AG09319 (cell line): Measurements from ENCODE around the gene ZDHHC14.

Experiments
- DNase-seq: peaks from one replicate; pipeline ENCODE4 v3.0.0-alpha.2; 2010; ENCODE audit warnings: low read depth; ENCODE audit errors: extremely low read depth
- TF ChIP-seq, protein P1 (sequence below): IDR thresholded peaks from 2 replicates; pipeline ENCODE4 v1.5.1; 2011; ENCODE audit warnings: low read depth, mild to moderate bottlenecking, inconsistent platforms, low read length, moderate library complexity

ZDHHC14 gene

DNA sequence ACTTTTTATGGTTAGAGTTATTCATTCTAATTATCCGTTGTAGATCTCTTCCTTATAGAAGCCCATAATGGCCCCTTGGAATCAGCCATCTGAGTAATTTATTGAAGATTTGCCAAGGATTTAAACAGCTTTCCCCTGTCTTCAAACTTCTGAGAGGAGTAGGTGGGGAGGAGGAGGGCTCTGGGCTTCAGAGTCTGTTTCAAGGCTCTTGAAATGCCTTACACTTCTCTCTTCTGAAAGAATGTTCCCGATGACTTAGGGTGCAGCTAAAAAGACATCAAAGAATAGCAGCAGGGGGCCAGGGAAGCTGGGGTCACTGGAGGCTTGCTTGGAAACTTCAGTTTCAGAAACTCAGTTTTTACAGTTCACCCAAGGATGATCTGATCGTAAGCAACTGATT lies 165.3 kb downstream of the ZDHHC14 start:
- no peak for DNase-seq
- TF ChIP-seq, protein P1, sequence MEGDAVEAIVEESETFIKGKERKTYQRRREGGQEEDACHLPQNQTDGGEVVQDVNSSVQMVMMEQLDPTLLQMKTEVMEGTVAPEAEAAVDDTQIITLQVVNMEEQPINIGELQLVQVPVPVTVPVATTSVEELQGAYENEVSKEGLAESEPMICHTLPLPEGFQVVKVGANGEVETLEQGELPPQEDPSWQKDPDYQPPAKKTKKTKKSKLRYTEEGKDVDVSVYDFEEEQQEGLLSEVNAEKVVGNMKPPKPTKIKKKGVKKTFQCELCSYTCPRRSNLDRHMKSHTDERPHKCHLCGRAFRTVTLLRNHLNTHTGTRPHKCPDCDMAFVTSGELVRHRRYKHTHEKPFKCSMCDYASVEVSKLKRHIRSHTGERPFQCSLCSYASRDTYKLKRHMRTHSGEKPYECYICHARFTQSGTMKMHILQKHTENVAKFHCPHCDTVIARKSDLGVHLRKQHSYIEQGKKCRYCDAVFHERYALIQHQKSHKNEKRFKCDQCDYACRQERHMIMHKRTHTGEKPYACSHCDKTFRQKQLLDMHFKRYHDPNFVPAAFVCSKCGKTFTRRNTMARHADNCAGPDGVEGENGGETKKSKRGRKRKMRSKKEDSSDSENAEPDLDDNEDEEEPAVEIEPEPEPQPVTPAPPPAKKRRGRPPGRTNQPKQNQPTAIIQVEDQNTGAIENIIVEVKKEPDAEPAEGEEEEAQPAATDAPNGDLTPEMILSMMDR, result no peak

DNA sequence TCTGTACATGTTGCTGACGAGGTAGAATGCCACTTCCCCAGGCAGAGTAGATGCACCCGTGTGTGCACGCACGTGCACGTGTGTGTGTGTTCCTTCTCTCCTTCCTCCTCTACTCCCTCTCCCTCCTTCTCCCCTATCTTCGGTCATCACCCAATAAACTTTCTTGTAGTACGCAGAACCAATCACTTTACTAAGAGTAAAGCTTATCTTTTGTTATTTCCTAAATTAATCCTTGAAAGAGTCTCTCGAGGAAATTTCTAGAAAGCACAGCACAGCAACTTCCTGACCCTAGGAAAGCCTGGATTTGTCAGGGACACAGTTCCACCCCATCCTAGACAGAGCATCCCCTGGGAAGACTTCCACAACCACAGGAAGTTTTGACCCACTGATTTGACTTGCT lies 166.1 kb downstream of the ZDHHC14 start:
- TF ChIP-seq, protein P1, result no peak

DNA sequence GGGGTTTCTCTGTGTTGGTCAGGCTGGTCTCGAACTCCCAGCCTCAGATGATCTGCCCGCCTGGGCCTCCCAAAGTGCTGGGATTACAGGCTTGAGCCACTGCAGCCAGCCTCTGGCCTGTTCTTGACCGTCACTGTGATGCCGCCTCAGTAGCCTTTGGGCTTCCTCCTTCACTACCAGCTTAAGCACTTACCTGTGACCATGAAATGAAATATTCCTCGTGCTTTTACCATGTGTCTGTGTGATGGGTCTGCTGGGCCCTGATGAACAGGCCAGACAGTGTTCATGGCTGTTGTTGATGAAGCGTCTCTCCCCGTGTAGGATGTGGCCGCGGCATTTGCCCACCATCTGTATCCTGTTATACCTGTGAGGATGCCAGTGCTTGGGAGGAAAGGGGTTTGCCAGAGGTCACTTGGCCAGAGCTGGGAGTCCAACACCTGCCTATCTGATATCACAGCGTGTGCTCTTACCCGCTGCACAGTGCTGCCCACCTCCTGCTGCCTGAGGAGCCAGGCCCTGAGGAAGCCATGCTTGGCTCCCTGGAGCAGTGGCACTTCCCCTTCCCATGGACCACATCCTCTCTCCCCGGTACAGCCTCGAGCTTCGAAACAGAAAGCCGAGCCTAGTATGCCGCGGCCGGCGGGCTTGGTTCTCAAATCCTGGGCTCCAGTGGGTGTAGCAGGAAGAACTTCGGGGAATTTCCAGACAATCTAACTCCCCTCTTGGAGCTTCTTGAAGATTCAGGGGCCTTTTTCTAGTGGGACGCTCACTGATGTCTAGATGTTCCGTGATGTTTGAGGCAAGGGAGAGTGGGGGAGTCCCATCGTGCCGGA lies 167.9 kb downstream of the ZDHHC14 start:
- TF ChIP-seq, protein P1, result no peak
- DNase-seq, result no peak

More for the DNA sequence above, 166.1 kb downstream of the ZDHHC14 start:
- DNase-seq, result no peak

DNA sequence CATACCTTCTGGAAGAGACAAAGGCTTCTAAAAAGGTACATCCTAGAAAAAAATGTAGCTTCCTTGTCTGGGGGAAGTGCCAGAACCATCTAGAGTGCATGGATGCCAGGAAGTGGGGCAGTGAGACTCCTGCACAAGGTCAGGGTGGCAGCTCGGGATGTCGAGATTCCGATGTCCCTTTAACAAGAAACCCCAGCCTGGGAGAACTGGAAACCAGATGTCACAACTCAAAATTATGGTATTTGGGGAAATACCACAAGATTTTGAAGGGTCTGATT lies 168.4 kb downstream of the ZDHHC14 start:
- TF ChIP-seq, protein P1, result no peak

DNA sequence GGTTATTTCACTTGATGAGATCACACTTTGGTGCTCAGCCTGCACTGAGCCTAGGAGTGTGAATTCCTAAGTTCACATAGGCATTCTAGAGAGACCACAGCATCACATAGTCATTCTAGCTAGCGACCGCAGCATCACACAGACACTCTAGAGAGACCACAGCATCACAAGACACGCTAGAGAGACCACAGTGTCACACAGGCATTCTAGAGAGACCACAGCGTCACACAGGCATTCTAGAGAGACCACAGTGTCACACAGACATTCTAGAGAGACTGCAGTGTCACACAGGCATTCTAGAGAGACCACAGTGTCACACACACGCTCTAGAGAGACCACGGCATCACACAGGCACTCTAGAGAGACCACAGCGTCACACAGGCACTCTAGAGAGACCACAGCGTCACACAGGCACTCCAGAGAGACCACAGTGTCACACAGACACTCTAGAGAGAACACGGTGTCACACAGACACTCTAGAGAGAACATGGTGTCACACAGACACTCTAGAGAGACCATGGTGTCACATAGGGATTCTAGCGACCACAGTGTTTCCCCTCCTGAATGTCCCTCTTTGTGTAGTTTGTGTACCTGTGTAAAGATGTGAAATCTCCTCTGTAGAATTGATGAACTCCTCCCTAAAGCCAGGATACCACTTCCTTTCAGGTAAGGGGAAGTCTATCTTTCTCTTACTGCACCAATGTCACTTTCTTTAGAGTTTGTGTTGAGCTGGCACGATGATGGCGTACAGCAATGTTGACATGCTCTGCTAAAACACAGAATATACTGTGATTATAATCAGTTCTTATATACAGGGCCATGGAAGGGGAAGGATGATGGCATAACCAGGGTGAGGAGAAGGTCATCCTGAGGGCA lies 169.4 kb downstream of the ZDHHC14 start:
- no peak for DNase-seq
- TF ChIP-seq, protein P1, result no peak

More for the DNA sequence above, 168.4 kb downstream of the ZDHHC14 start:
- no peak for DNase-seq

DNA sequence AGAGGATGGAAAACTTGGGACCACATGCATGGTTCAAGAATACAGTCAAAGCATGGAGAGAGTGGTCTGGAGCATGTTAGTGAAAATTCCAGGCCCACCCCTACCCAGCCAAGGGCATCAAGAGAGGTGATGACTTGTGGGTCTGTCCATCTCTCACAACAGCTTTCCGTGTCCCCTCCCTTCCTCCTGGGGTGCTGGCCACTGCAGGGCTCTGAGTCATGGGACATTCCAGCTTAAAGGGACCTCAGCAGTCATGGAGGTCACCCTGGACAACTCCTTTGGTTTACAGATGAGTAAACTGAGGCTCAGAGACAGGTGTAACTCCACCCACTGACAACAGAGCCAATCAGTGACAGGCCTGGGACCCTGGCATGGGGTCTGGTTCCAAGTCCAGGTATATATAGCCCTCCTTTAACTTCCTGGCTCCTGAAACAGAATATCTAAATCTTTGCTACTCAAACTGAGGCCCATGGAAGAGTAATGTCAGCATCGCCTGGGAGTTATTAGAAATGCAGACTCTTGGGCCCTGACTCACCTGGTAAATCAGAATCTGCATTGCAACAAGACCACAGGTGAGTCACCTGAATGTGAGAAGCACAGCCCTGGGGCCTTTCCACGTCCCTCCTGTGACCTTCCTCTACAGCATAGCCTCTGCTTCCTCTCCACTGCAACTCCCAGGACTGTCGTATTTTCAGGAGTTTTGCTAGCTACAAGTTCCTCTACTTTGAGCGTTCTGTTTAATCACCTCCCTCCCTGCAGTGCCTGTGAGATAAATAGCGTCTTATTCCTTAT lies 170.2 kb downstream of the ZDHHC14 start:
- no peak for DNase-seq
- TF ChIP-seq, protein P1, result no peak
